Adrenal gland (tissue), 12 donors: ENCODE measurements around the gene TMEM254. TPM values are rescaled to one million over a fixed set of nuclear protein-coding genes. Genes with fewer than 3 reads are reported as not detected.
"Not testable (repeated sequence)": the region's sequence is repeated elsewhere in the genome, so short reads cannot be mapped to it uniquely, and the experiment has no call there.

ENCODE experiments used
- DNase-seq, 7 donors: peaks; one replicate each; pipeline ENCODE4 v3.0.0-alpha.2; 2019 to 2020
- H3K27ac ChIP-seq, 5 donors: fragments of 200-600 bp; sonication (generic) in 4 of 5; 1 replicate in 3 of 5; 2 replicates in 2 of 5; pipeline versions ENCODE4 v1.5.1 to v1.8.0; 2016 to 2020; ENCODE audit warnings: mild to moderate bottlenecking in 1 of 5
- H3K27me3 ChIP-seq: fragments of 200-600 bp; 2 replicates; pipeline ENCODE4 v1.8.0; 2021
- H3K36me3 ChIP-seq, 2 donors: fragments of 200-600 bp; replicated peaks in 1 of 2; 1 replicate in 1 of 2; 2 replicates in 1 of 2; pipeline versions ENCODE4 v1.5.1 to v1.8.0; 2018 to 2022
- H3K4me1 ChIP-seq, 2 donors: fragments of 200-600 bp; replicated peaks in 1 of 2; 1 replicate in 1 of 2; 2 replicates in 1 of 2; pipeline versions ENCODE4 v1.5.1 to v1.8.0; 2018 to 2021
- H3K4me3 ChIP-seq, 4 donors: fragments of 200-600 bp; sonication (generic) in 3 of 4; one replicate each; pipeline ENCODE4 v1.5.1; 2016 to 2018
- H3K9me3 ChIP-seq, 3 donors: fragments of 200-600 bp; sonication (generic) in 1 of 3; replicated peaks in 1 of 3; 1 replicate in 2 of 3; 2 replicates in 1 of 3; pipeline versions ENCODE4 v1.5.1 to v1.8.0; 2016 to 2021
- CTCF ChIP-seq, 6 experiments: fragments of 450-650 bp in 4 of 6; fragments of 200-600 bp in 2 of 6; sonication (generic) in 1 of 6; IDR thresholded peaks; 1 replicate in 5 of 6; 2 replicates in 1 of 6; pipeline versions ENCODE4 v1.5.1 to v1.8.0; 2016 to 2021; ENCODE audit warnings: antibody characterized with exemption in 6 of 6, mild to moderate bottlenecking in 2 of 6, moderate library complexity in 1 of 6
- POLR2A ChIP-seq, 2 donors: fragments of 450-650 bp; IDR thresholded peaks; one replicate each; pipeline ENCODE4 v1.6.1; 2017; ENCODE audit warnings: antibody characterized with exemption in 2 of 2, mild to moderate bottlenecking in 2 of 2, moderate library complexity in 1 of 2
- WGBS, 4 donors: extraction: QIAGEN DNeasy Blood & Tissue Kit in 2 of 4; methylation state at CpG; one replicate each; pipeline versions ENCODE4 v1.1.5 to v1.1.7; 2013 to 2017; 5-methylcytosine and 5-hydroxymethylcytosine counted together
- intact Hi-C, 2 donors: fragments of 100-400 bp; cut with DNase I; formaldehyde crosslinking; loops; one replicate each; pipeline versions ENCODE4 v1.14.1 to v1.15.0; 2022 to 2023
- polyA plus RNA-seq, 3 donors: library from polyadenylated mRNA; stranded (reverse); fragments of 200-250 nt in 2 of 3; fragments of 350-450 nt in 1 of 3; fragmentation: Illumina TruSeq in 1 of 3; extraction: RNeasy Lipid Tissue Mini Kit (QIAGEN cat#74804) in 1 of 3; gene quantifications; one replicate each; pipeline ENCODE4 v1.2.3, GENCODE V29; 2013 to 2014
- total RNA-seq, 9 donors: library from RNA; depleted of rRNA in 4 of 9; stranded (reverse); fragments of >200 nt in 4 of 9; fragments of 120-200 nt in 1 of 9; fragmentation: NEBNext Ultra II Directional in 1 of 9; extraction: Animal tissue kit (Norgen Biotek cat#: 25700) in 1 of 9; gene quantifications; one replicate each; pipeline versions ENCODE4 v1.1.0 to v1.2.4, GENCODE V29; 2013 to 2023
- donor health status: healthy with polysubstance abuse.
- donor health status: Bipolar disorder and iron deficiency.
- donor health status: DM: yes; HTN: yes; CAD: no.
- donor health status: DM: no; HTN: no; CAD: no.
- donor health status: DM: no; HTN: no; CAD: no.
- donor health status: DM: yes; HTN: yes; CAD: no.

The TMEM254 gene
- total and polyA plus RNA-seq, 12 donors = 8.8 to 47.2 (median 27.1) TPM

GRCh38 chr10:80057171-80057570 is 21.3 kb upstream of the TMEM254 start:
- intact Hi-C loops = no loop called here
- Histone ChIP-seq H3K9me3 (no peaks in the 10 kb centered on the region), H3K4me3 (no peak overlapping the region), H3K4me1 (no peaks in the 10 kb centered on the region), H3K36me3 (no peaks in the 10 kb centered on the region), H3K27ac (no peak overlapping the region), H3K27me3 (no peaks in the 10 kb centered on the region)
- DNase-seq = no peak
- TF ChIP-seq POLR2A (IDR thresholded peaks at IDR 0.05) (no peak), CTCF (IDR thresholded peaks at IDR 0.05) (no peak)
- 85 to 96% (median 94%) methylated on average over 4 of the region's 4 CpGs for WGBS, 4 donors

GRCh38 chr10:80064120-80064886 is 14.2 kb upstream of the TMEM254 start:
- intact Hi-C loops = no loop called here
- DNase-seq = no peak
- no peaks in the 10 kb centered on the region for H3K4me1 ChIP-seq
- no peaks in the 10 kb centered on the region for H3K9me3 ChIP-seq
- H3K36me3 ChIP-seq = no peaks in the 10 kb centered on the region
- no peak for TF ChIP-seq CTCF (IDR thresholded peaks at IDR 0.05)
- TF ChIP-seq POLR2A (IDR thresholded peaks at IDR 0.05) = no peak
- H3K27me3 ChIP-seq = no peaks in the 10 kb centered on the region
- peak overlapping the region in 2 of 5 donors; percentile 2 to 68 for H3K27ac ChIP-seq
- 65 to 77% (median 72%) methylated on average over 8 of the region's 8 CpGs for WGBS, 4 donors
- H3K4me3 ChIP-seq = no peak overlapping the region

GRCh38 chr10:80066809-80067208 is 11.7 kb upstream of the TMEM254 start:
- intact Hi-C loops = no loop called here
- H3K4me1 ChIP-seq = no peaks in the 10 kb centered on the region
- no peak overlapping the region for H3K4me3 ChIP-seq
- H3K36me3 ChIP-seq = no peaks in the 10 kb centered on the region
- H3K27me3 ChIP-seq = no peaks in the 10 kb centered on the region
- WGBS, 4 donors = 87 to 93% (median 90%) methylated on average over 4 of the region's 4 CpGs
- no peak for DNase-seq
- TF ChIP-seq POLR2A (IDR thresholded peaks at IDR 0.05) (no peak), CTCF (IDR thresholded peaks at IDR 0.05) (no peak)
- H3K27ac ChIP-seq = no peak overlapping the region
- H3K9me3 ChIP-seq = no peaks in the 10 kb centered on the region

- H3K4me3 ChIP-seq, DNase-seq, intact Hi-C loops, H3K27me3 ChIP-seq, H3K36me3 ChIP-seq, H3K4me1 ChIP-seq, H3K27ac ChIP-seq, H3K9me3 ChIP-seq: not testable (repeated sequence)
Observed at GRCh38 chr10:80067821-80068220, 10.6 kb upstream of the TMEM254 start.

- TF ChIP-seq CTCF (IDR thresholded peaks at IDR 0.05) (no peak), POLR2A (IDR thresholded peaks at IDR 0.05) (no peak)
- intact Hi-C loops = no loop called here
- H3K36me3 ChIP-seq = no peaks in the 10 kb centered on the region
Observed at GRCh38 chr10:80068270-80068669, 10.2 kb upstream of the TMEM254 start.

More at GRCh38 chr10:80068270-80068669, 10.2 kb upstream of the TMEM254 start:
- Histone ChIP-seq H3K4me1 (no peaks in the 10 kb centered on the region), H3K27ac (no peak overlapping the region), H3K9me3 (no peaks in the 10 kb centered on the region), H3K4me3 (no peak overlapping the region), H3K27me3 (no peaks in the 10 kb centered on the region)
- no peak for DNase-seq
- WGBS, 4 donors = 58 to 76% (median 70%) methylated on average over 2 of the region's 2 CpGs
